ENCODE data around the gene PALM. TPM values are rescaled to one million over a fixed set of nuclear protein-coding genes. Genes with fewer than 3 reads are reported as not detected.

Gene PALM
- total and polyA plus RNA-seq, 10 of the 15 experiments (the other 5 are each of a cell fraction or from before 2014, with no cell fraction given), result 0.09 to 0.95 (median 0.23) TPM; not detected in 2

- 50% methylated on average over 18 of the region's 18 CpGs for WGBS (ENCODE audit: insufficient coverage, insufficient replicate concordance, low lambda C conversion rate, missing lambda C conversion rate)
- no peak for FAIRE-seq
- intact Hi-C loops (cut with micrococcal nuclease; ENCODE audit: unreplicated experiment), result no loop called here
These were observed 64.1 kb downstream of the PALM start for GRCh38 chr19:772730-773436.

More at GRCh38 chr19:772730-773436, 64.1 kb downstream of the PALM start:
- ATAC-seq, result no peak
- BruUV-seq (replicated peaks), result no TSS peak
- ChIA-PET POLR2A (interaction anchor here (0.5 kb wide), 1 partner anchor 288 kb away, joined by 4 read pairs; no protein-coding TSS in a partner anchor), RAD21 (ENCODE audit: unreplicated experiment) (interaction anchor here (1.4 kb wide), 1 partner anchor 151 kb away, joined by 4 read pairs; no protein-coding TSS in a partner anchor), CTCF (interaction anchor here (1.0 to 1.2 kb wide), 2 partner anchors 91 to 211 kb away, joined by 3 to 5 read pairs; partner anchors contain the start of gene WDR18), SMC1A (ENCODE audit: uncharacterized antibody, unreplicated experiment) (no interaction called here)
- in situ Hi-C loops (cut with MboI), result loop anchor here (5.0 kb wide), 2 partner anchors 149 to 214 kb away; no protein-coding TSS in a partner anchor
- no peak for DNase-seq (ENCODE audit: low read depth, low spot score)
- no peaks in the 10 kb centered on the region for H3K79me2 ChIP-seq (ENCODE audit: control insufficient read depth, insufficient read depth, low read length)
- H3K4me1 ChIP-seq (ENCODE audit: control insufficient read depth, insufficient read depth, low read length), result no peaks in the 10 kb centered on the region
- no peak overlapping the region for H3K4me3 ChIP-seq
- H3K27ac ChIP-seq (ENCODE audit: control insufficient read depth, insufficient read depth), result no peak overlapping the region
- H3K4me2 ChIP-seq (ENCODE audit: control insufficient read depth, insufficient read depth), result no peak overlapping the region
- no peaks in the 10 kb centered on the region for H3K27me3 ChIP-seq (replicated peaks in 1 of 2; ENCODE audit: control insufficient read depth in 2 of 2, insufficient read depth in 2 of 2, low read length in 1 of 2)
- H2AFZ ChIP-seq (ENCODE audit: control insufficient read depth, low read depth, low read length), result no peak overlapping the region
- H3K9me3 ChIP-seq (replicated peaks; ENCODE audit: control insufficient read depth, insufficient read depth, low read length), result no peaks in the 10 kb centered on the region
- TF ChIP-seq, protein P1, sequence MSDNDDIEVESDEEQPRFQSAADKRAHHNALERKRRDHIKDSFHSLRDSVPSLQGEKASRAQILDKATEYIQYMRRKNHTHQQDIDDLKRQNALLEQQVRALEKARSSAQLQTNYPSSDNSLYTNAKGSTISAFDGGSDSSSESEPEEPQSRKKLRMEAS (IDR thresholded peaks at IDR 0.05; ENCODE audit: low read depth, low read length), result no peak
- TF ChIP-seq MTA3 (IDR thresholded peaks at IDR 0.05; ENCODE audit: borderline replicate concordance, low read length) (no peak), CBX3 (IDR thresholded peaks at IDR 0.05; ENCODE audit: borderline replicate concordance, low read depth) (no peak), ZBTB4 (CRISPR knock-in tag; IDR thresholded peaks at IDR 0.05) (no peak)
- no peaks in the 10 kb centered on the region for H3K36me3 ChIP-seq (ENCODE audit: control insufficient read depth in 2 of 2, insufficient read depth in 2 of 2, low read length in 1 of 2)
- H3K9ac ChIP-seq (ENCODE audit: control insufficient read depth, insufficient read depth, low read length), result no peak overlapping the region
- H4K20me1 ChIP-seq (ENCODE audit: control insufficient read depth, insufficient read depth), result no peaks in the 10 kb centered on the region
